AG10803 (cell line): Measurements from ENCODE around the gene ZBTB48.
"Not testable (repeated sequence)": the region's sequence is repeated elsewhere in the genome, so short reads cannot be mapped to it uniquely, and the experiment has no call there.

Source experiments
- DNase-seq: peaks from one replicate; pipeline ENCODE4 v3.0.0; 2010; ENCODE audit warnings: low read depth
- H3K4me3 ChIP-seq: 2 replicates; pipeline ENCODE4 v1.5.1; 2011; ENCODE audit warnings: mild to moderate bottlenecking, low read length, control low read depth
- CTCF ChIP-seq: conservative IDR thresholded peaks from 2 replicates; pipeline ENCODE4 v1.5.1; 2011; ENCODE audit warnings: mild to moderate bottlenecking, low read length, control low read depth, inconsistent platforms

ZBTB48 gene

GRCh38 chr1:6631058-6631457 lies 51.3 kb downstream of the ZBTB48 start:
- TF ChIP-seq CTCF = no peak
- no peak for DNase-seq
- H3K4me3 ChIP-seq = no peak overlapping the region

- DNase-seq = no peak
- no peak for TF ChIP-seq CTCF
- no peak overlapping the region for H3K4me3 ChIP-seq
Measured at GRCh38 chr1:6632588-6633514, 53.1 kb downstream of the ZBTB48 start.

GRCh38 chr1:6634371-6635052 lies 54.7 kb downstream of the ZBTB48 start:
- DNase-seq = peak; percentile 26

GRCh38 chr1:6635161-6635909 lies 55.5 kb downstream of the ZBTB48 start:
- TF ChIP-seq CTCF = no peak
- H3K4me3 ChIP-seq = no peak overlapping the region
- no peak for DNase-seq

More at GRCh38 chr1:6634371-6635052, 54.7 kb downstream of the ZBTB48 start:
- peak; percentile 38 for TF ChIP-seq CTCF
- no peak overlapping the region for H3K4me3 ChIP-seq

- TF ChIP-seq CTCF = no peak
- no peak overlapping the region for H3K4me3 ChIP-seq
- no peak for DNase-seq
Measured at GRCh38 chr1:6635910-6636760, 56.3 kb downstream of the ZBTB48 start.

- not testable (repeated sequence) for DNase-seq, H3K4me3 ChIP-seq
Measured at GRCh38 chr1:6636778-6637177, 57.0 kb downstream of the ZBTB48 start.
